Bone marrow (tissue), 2 donors: ENCODE results near the gene OSGIN1.

Source experiments
- DNase-seq, 2 donors: peaks; one replicate each; lab custom pipeline; 2025; lab: John Stamatoyannopoulos, UW

Gene OSGIN1

DNA sequence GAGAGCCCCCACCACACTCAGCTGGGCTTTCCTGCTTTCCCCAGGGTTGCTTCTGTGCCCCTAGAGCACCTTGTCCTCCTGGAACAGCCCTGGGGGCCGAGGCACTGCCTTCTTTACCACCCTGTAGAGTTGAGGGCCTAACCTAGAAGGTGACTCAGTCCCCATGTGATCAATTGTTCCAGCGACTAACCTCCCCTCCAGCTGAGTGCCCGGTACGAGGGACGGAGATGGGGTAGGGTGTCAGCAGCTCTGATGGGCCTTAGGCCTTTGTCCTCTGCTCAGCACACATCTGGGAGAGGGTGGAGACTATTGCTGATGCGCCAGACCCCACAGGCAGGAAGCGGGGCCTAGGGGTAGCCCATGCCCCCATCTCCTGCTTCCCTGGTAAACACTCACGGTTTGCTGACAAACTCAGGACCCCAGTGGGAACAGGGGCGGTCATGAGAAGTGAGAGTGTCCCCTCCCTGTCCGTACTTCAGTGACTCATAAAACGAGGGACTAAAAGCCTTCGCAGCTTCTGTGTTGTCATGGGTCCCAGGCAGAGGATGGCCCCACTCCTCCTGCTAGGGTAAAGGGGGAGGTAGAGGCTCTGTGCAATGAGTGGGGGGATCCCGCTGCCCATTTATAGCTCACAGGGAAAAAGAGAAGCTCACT is 48.1 kb downstream of the OSGIN1 start:
- no peak for DNase-seq

DNA sequence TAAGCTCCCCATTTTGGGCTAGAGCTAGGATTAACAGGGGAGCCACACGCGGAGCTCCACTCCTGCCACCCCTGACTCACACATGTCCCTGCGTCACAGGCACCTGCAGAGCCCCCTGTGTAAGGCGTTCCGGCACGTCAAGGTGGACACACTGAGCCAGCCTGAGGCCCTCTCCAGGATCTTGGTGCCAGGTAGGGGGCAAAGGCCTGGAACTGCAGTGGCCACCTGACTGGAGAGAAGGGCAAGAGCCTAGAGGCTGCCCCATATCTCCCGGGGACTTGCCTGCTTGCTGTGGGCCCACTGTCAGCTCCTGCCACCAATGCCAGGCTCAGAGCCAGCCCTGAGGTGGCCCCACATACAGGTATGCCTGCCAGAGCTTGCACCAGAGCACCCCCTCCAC is 48.7 kb downstream of the OSGIN1 start:
- no peak for DNase-seq

DNA sequence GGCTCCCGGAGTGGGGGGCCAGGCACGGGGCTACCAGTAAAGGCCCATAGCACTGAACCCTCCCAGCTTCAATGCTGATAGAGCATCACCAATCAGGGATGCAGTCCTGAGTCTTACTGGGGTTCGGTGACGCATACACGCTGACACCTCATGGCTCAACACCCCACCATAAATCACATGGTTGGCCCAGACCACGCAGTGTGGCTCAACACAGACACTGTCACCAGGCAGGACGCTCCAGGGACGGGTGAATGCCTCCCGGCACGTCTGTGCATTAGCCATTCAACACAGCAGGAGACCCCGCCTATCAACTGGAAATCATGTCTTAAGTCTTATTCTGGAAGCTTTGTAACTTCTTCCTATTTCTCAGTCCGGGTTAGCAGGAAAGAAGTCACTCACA is 50.0 kb downstream of the OSGIN1 start:
- DNase-seq, result no peak

DNA sequence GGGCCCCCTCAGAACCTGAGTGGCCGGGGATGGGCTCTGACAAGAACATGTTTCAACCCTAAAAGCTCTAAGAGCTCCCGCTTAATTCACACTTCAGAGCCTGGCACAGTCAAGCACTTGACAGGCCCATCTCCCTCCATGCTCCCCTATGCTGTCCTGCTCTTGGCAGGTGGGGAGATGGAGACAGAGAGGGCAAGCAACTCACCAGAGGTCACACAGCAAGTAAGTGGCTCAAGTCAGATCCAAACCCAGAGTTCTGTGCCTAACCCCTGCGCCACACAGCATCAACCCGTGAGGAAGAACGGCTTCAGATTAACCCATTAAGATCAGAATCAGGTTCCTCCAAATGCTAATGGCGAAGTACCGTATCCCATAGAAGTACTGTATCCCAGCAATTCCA is 51.4 kb downstream of the OSGIN1 start:
- DNase-seq, result no peak

DNA sequence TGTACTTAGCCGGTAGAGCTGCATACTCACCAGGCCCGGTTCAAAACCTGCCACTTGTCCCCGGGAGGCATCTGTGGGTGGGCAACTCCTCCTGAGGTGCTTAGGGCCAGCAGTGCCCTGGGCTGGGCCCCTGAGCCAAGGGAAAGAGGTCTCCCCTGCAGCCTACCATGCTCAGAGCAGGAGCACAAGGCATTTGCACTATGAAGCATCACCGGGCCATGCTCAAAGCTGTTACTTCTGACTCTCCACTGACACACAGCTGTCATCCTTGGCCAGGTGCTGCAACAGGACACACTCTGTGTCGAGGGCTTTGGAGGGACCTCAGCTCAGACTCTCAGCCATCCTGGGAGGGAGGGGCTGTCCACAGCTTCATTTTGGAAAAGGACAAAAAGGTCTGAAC is 52.4 kb downstream of the OSGIN1 start:
- no peak for DNase-seq

DNA sequence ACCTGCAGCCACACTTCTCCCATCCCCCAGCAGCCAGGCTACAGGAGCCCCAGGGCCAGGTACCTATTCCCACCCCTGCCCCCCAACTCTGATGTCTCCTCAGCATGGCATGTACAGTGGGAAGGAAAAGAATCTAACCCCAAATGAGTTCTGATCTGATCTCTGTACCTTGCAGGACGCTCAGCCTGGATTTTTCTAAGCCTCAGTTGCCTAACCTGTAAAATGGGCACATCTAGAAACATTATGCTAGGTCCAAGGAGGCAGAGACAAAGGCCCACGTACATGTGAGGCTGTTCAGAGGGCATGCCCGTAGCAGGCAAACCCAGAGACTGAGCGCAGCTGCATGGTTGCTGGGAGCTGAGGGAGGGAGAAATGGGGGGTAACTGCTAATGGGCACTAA is 54.5 kb downstream of the OSGIN1 start:
- DNase-seq, result no peak

DNA sequence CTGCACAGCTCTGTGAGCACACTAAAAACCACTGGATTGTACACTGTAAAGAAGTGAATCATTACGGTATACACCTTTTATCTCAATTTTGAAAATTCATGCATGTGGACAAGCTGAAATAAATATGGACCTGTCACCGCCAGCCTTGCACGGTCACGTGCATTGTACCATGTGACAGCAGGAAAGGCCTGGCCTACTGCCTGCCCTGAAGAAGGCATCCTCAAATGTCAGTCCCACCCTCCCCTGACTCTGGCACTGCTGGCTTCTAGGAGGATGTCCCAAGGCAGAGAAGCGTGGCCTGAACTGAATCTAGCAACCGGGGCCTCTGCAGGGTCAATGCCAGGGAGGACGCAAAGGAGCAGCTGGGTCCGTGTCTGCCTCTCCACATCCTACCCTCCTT is 54.9 kb downstream of the OSGIN1 start:
- DNase-seq, result no peak

DNA sequence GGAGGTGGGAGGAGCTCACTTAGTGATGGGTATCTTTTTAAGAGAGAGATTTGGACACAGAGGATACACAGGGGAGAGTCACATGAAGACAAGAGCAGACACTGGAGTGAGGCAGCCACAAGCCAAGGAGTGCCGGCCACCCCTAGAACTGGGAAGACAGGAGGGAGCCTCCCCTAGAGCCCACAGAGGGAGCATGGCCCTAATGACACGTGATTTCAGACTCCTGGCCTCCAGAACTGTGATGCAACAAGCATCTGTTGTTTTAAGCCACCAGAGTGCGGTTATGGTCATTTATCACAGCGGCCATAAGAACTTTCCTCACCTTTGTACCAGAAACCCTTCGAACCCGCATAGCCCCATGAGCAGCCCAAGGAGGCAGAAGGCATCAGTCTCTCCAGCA is 56.2 kb downstream of the OSGIN1 start:
- no peak for DNase-seq

DNA sequence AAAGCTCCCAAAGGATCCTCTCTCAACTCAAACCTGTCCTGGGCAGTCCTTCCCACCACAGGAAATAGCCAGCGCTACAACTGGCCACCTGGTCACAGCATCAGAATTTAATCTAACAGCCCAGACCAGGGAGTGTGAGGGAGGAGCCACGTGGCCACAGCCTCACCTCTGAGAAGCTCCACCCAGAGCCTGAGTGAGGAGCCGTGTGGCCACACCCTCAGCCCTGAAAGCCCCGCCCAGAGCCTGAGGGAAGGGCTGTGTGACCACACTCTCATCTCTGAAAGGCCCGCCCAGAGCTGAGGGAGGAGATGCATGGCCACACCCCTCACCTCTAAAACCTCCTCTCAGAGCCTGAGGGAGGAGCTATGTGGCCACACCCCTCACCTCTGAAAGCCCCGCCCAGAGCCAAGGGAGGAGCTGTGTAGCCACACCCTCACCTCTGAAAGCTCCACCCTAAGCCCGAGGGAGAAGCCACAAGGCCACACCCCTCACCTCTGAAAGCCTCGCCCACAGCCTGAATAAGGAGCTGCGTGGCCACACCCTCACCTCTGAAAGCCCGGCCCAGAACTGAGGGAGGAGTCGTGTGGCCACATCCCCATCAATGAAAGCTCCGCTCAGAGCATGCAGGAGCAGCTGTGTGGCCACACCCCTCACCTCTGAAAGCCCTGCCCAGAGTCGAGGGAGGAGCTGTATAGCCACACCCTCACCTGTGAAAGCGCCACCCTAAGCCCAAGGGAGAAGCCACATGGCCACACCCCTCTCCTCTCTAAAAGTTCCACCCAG is 60.9 kb downstream of the OSGIN1 start:
- peak in 1 of 2 donors; percentile 35 for DNase-seq

DNA sequence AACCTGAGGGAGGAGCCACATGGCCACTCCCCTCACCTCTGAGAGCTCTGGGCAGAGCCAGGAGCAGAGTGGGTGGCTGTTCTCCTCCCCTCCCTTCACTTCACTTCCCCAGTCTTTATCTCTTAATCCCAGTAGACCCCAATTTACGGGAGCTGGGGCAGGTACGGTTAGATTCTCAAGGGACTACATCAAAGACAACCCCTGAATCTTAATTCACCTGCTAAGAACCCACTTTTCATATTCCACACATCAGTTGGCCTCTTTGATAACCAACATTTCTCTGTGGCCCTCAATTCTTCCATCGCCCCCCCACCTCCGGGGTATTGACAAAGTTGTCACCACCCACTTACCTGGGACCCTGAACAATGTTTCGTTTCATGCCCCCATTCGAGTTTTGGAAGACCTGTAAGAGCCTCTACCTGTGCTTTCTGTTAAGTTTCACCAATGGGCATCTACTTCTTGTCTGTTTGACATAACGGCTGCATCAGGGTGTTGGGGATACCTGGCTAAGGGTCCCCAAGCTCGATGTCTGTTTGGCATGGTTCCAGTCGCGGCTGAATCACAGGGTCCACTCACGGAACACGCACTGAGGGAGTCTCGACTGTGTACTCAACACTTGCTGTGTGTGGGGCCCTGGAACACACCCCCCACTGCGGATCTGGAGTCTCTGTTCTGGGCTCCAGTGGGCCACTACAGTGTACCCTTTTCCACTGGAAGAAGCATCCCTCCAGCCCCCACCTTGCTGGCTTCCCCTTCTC is 61.7 kb downstream of the OSGIN1 start:
- no peak for DNase-seq

DNA sequence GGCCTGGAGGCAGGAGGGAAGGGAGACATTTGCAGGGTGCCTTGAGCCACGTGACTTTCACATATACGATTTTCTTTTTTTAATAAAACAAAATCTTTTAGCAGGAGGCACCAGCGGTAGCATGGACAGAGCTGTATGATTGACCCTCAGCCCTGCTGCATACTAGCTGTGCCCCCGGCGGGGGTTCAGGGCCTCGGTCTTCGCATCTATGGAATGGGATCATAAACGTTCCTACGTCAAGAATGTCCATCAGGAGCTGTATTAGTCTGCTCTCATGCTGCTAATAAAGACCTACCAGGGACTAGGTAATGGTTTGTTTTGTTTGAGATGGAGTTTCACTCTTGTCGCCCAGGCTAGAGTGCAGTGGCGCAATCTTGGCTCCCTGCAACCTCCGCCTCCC is 62.4 kb downstream of the OSGIN1 start:
- DNase-seq, result no peak
